Mesenchymal stem cell (in vitro differentiated cells and primary cell): ENCODE measurements around the gene PSMB11.

Source experiments
- DNase-seq: peaks from one replicate; pipeline ENCODE4 v3.0.0-alpha.2; 2013
- H2AFZ ChIP-seq: one replicate; pipeline ENCODE4 v1.6.1; 2013; ENCODE audit warnings: low read depth, mild to moderate bottlenecking, control low read depth, inconsistent platforms, low read length, moderate library complexity
- H2AK5ac ChIP-seq: 2 replicates; pipeline ENCODE4 v1.6.1; 2013; ENCODE audit warnings: low read length, moderate library complexity, mild to moderate bottlenecking, inconsistent platforms; ENCODE audit not compliant: severe bottlenecking
- H2BK120ac ChIP-seq: one replicate; pipeline ENCODE4 v1.6.1; 2013; ENCODE audit warnings: low read depth, mild to moderate bottlenecking, inconsistent platforms, low read length, moderate library complexity
- H2BK12ac ChIP-seq, 2 experiments: one replicate each; pipeline ENCODE4 v1.6.1; 2013; ENCODE audit warnings: inconsistent platforms in 2 of 2, low read length in 2 of 2, mild to moderate bottlenecking in 2 of 2, moderate library complexity in 2 of 2, control low read depth in 1 of 2
- H2BK15ac ChIP-seq: one replicate; pipeline ENCODE4 v1.6.1; 2013; ENCODE audit warnings: mild to moderate bottlenecking, low read depth, inconsistent platforms; ENCODE audit not compliant: poor library complexity, severe bottlenecking
- H2BK5ac ChIP-seq: 2 replicates; pipeline ENCODE4 v1.6.1; 2013; ENCODE audit warnings: low read depth, mild to moderate bottlenecking, low read length, control low read depth, inconsistent platforms; ENCODE audit not compliant: poor library complexity, severe bottlenecking
- H3K14ac ChIP-seq, 2 experiments: one replicate each; pipeline ENCODE4 v1.6.1; 2013; ENCODE audit warnings: inconsistent platforms in 2 of 2, low read length in 2 of 2, control low read depth in 1 of 2, mild to moderate bottlenecking in 1 of 2, moderate library complexity in 1 of 2
- H3K18ac ChIP-seq, 2 experiments: one replicate each; pipeline ENCODE4 v1.6.1; 2013; ENCODE audit warnings: inconsistent platforms in 2 of 2, low read length in 2 of 2, control low read depth in 1 of 2, low read depth in 1 of 2, mild to moderate bottlenecking in 1 of 2
- H3K23ac ChIP-seq, 2 experiments: one replicate each; pipeline ENCODE4 v1.6.1; 2013; ENCODE audit warnings: inconsistent platforms in 2 of 2, low read length in 2 of 2, mild to moderate bottlenecking in 2 of 2, moderate library complexity in 2 of 2, control low read depth in 1 of 2
- H3K27ac ChIP-seq: 2 replicates; pipeline ENCODE4 v1.5.1; 2013; ENCODE audit warnings: mild to moderate bottlenecking, moderate library complexity, low read length, control low read depth, inconsistent platforms; ENCODE audit not compliant: poor library complexity, severe bottlenecking
- H3K27me3 ChIP-seq, 2 experiments: 2 replicates each; pipeline versions ENCODE4 v1.6.1 to v1.7.0; 2013; ENCODE audit warnings: low read length in 2 of 2, mild to moderate bottlenecking in 2 of 2, moderate library complexity in 2 of 2, control low read depth in 1 of 2, inconsistent platforms in 1 of 2; ENCODE audit not compliant: control insufficient read depth in 1 of 2, insufficient read depth in 1 of 2
- H3K36me3 ChIP-seq, 2 experiments: 2 replicates each; pipeline versions ENCODE4 v1.6.1 to v1.7.0; 2013; ENCODE audit warnings: low read length in 2 of 2, control low read depth in 1 of 2, inconsistent platforms in 1 of 2, low read depth in 1 of 2, mild to moderate bottlenecking in 1 of 2; ENCODE audit not compliant: insufficient read depth in 2 of 2, control insufficient read depth in 1 of 2
- H3K4ac ChIP-seq, 2 experiments: one replicate each; pipeline ENCODE4 v1.6.1; 2013; ENCODE audit warnings: inconsistent platforms in 2 of 2, low read length in 2 of 2, mild to moderate bottlenecking in 2 of 2, moderate library complexity in 2 of 2, control low read depth in 1 of 2, low read depth in 1 of 2
- H3K4me1 ChIP-seq: 2 replicates; pipeline ENCODE4 v1.6.1; 2013; ENCODE audit warnings: low read depth, low read length, control low read depth; ENCODE audit not compliant: control insufficient read depth, insufficient read depth
- H3K4me2 ChIP-seq: 2 replicates; pipeline ENCODE4 v1.6.1; 2013; ENCODE audit warnings: low read length, mild to moderate bottlenecking, inconsistent platforms; ENCODE audit not compliant: poor library complexity, severe bottlenecking
- H3K4me3 ChIP-seq, 2 experiments: 2 replicates each; pipeline versions ENCODE4 v1.5.1 to v1.7.0; 2013; ENCODE audit warnings: low read length in 2 of 2, mild to moderate bottlenecking in 2 of 2, control low read depth in 1 of 2, low read depth in 1 of 2; ENCODE audit not compliant: insufficient read depth in 1 of 2
- H3K79me1 ChIP-seq: replicated peaks from 2 replicates; pipeline ENCODE4 v1.6.1; 2013; ENCODE audit warnings: mild to moderate bottlenecking, control low read depth, low read length, inconsistent platforms; ENCODE audit not compliant: poor library complexity, severe bottlenecking
- H3K9ac ChIP-seq: 2 replicates; pipeline ENCODE4 v1.7.0; 2013; ENCODE audit warnings: mild to moderate bottlenecking, low read length, moderate library complexity
- H3K9me3 ChIP-seq: 2 replicates; pipeline ENCODE4 v1.7.0; 2013; ENCODE audit warnings: mild to moderate bottlenecking, low read length; ENCODE audit not compliant: control insufficient read depth
- H4K8ac ChIP-seq: one replicate; pipeline ENCODE4 v1.6.1; 2013; ENCODE audit warnings: inconsistent platforms, mild to moderate bottlenecking, low read length, moderate library complexity
- H4K91ac ChIP-seq: one replicate; pipeline ENCODE4 v1.6.1; 2013; ENCODE audit warnings: mild to moderate bottlenecking, low read length, inconsistent platforms
- WGBS: methylation state at CpG from one replicate; pipeline ENCODE4 v1.1.7; 2013; ENCODE audit warnings: mixed read lengths; 5-methylcytosine and 5-hydroxymethylcytosine counted together

Gene PSMB11

DNA sequence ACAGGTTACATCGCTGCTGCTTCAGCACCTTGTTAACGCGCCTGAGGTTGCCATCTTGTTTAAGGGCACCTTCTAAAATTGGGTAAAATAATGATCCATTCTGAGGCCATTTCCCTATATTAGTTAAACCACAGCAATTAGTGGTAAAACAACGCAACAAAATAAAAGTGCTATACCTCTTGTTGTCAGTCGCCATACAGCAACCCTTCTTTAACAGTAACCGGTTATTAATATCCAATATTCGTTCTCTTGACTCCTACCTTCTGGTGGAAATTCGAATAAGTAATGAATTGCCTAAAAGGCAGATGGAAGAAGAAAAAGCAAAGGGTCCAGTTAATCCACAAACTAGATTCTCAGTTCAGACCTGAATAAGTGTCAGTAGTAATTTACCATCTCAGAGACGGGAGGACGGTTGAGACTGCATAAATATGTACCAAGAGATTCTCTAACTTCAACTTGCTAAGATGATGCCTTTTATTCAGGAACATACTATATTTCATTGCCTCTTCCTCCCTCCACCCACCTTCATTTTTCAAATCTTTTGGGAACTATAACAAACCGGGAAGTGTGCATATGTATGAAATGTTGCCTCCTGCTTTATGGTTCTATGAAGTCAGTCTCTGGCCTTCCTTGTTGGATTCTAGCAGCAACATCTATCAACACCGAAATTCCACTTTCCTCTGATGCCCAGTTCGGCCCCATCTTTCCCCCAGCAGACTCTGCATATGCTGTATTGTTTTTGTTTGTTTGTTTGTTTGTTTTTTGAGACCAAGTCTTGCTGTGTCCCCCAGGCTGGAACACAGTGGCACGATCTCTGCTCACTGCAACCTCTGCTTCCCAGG lies 6.5 kb upstream of the PSMB11 start:
- Histone ChIP-seq H2AFZ (peak overlapping the region; percentile 67), H3K9me3 (no peaks in the 10 kb centered on the region), H3K23ac (no peak overlapping the region), H2BK5ac (no peak overlapping the region), H2AK5ac (no peak overlapping the region), H3K4me2 (no peak overlapping the region), H2BK120ac (no peak overlapping the region), H3K27me3 (no peaks in the 10 kb centered on the region), H3K4me3 (peak overlapping the region in 1 of 2 experiments; percentile 95), H3K18ac (peak overlapping the region; percentile 74 to 98), H2BK12ac (no peak overlapping the region), H4K8ac (peak overlapping the region; percentile 95), H3K9ac (peak overlapping the region; percentile 99), H3K36me3 (peaks cover 20 to 26% of the 10 kb centered on the region in 2 experiments), H3K4ac (no peak overlapping the region), H4K91ac (no peak overlapping the region), H2BK15ac (no peak overlapping the region), H3K79me1 (peaks cover 3% of the 10 kb centered on the region), H3K27ac (peak overlapping the region; percentile 98), H3K14ac (no peak overlapping the region), H3K4me1 (peaks cover 7% of the 10 kb centered on the region)
- DNase-seq = no peak
- WGBS = 71% methylated on average over 11 of the region's 14 CpGs

DNA sequence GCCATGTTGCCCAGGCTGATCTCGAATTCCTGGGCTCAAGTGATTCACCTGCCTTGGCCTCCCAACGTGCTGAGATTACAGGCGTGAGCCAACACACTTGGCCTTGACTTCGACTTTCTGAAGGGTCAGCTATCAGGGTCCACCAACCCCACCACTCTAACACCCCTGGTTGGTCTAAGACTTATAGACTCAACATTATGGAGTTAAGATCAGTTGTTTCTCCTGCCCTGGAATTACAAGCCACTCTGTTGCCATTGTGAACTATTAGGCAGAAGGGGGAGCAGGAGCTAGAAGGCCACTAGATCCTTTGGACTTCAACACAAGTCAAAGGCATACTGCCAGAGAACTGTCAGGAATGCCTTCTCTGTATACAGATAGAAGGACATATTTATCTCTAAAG lies 1.9 kb upstream of the PSMB11 start:
- no peak overlapping the region for H2BK12ac ChIP-seq
- H3K27me3 ChIP-seq = no peaks in the 10 kb centered on the region
- no peak overlapping the region for H2BK120ac ChIP-seq
- H4K8ac ChIP-seq = no peak overlapping the region
- H3K4me1 ChIP-seq = no peaks in the 10 kb centered on the region
- no peak overlapping the region for H3K23ac ChIP-seq
- no peaks in the 10 kb centered on the region for H3K36me3 ChIP-seq
- no peak overlapping the region for H3K4me3 ChIP-seq
- H3K18ac ChIP-seq = no peak overlapping the region
- no peak overlapping the region for H3K4me2 ChIP-seq
- H3K27ac ChIP-seq = no peak overlapping the region
- H3K4ac ChIP-seq = no peak overlapping the region
- no peak overlapping the region for H2AK5ac ChIP-seq
- H3K9me3 ChIP-seq = no peaks in the 10 kb centered on the region
- no peak overlapping the region for H2BK5ac ChIP-seq
- DNase-seq = no peak
- H4K91ac ChIP-seq = no peak overlapping the region
- no peak overlapping the region for H3K9ac ChIP-seq
- H3K79me1 ChIP-seq = no peaks in the 10 kb centered on the region
- 50% methylated on average over 1 of the region's 4 CpGs for WGBS
- H2BK15ac ChIP-seq = no peak overlapping the region
- H2AFZ ChIP-seq = no peak overlapping the region
- H3K14ac ChIP-seq = no peak overlapping the region

DNA sequence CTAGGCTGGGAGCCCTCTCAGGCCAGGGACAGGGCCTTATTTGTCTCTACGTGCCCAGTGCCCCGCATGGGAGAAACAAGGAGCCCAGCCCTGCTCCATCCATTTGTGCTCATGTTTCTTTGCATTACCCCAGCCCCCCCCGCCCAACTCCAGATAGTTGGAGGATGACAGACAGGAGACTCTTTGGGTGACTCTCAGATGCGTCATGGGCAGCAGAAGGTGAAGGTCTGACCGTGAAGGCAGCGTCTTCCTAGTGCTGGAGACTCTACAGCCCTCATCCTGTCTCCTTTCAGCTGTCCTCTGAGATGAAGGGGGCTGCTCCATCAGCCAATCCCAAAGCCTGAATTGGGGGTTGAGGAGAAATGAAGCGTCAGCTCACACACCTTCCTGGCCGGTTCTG lies 283 bp upstream of the PSMB11 start:
- WGBS = 87% methylated on average over 5 of the region's 8 CpGs
- H2AFZ ChIP-seq = no peak overlapping the region
- no peak overlapping the region for H3K23ac ChIP-seq

DNA sequence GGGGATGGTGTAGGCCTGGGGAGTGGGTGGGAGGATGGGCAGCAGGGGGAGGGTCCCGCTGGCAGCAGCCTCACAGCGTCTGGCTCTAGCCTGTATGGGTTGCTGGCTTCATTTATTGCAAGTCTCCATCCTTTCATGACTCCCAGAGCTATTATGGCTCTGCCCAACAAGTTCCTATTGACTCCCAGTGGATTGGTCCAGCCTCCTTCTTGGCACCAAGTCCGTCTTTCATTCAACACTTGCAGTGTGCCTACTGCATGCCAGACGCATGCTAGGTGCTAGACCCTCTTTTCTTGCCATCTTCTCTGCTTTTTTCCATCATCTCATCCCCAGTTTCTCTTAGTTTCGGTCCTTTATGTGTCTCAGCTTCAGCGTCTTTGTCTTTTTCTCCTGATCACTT lies 1.1 kb downstream of the PSMB11 start:
- Histone ChIP-seq H3K23ac (no peak overlapping the region), H3K9me3 (no peaks in the 10 kb centered on the region), H2BK12ac (no peak overlapping the region), H2AFZ (no peak overlapping the region), H3K4me1 (peaks cover 8% of the 10 kb centered on the region), H3K4ac (no peak overlapping the region), H2BK15ac (no peak overlapping the region), H3K27ac (no peak overlapping the region), H2BK120ac (no peak overlapping the region), H3K18ac (no peak overlapping the region), H4K8ac (no peak overlapping the region), H3K4me3 (no peak overlapping the region), H2BK5ac (no peak overlapping the region), H3K14ac (no peak overlapping the region), H3K9ac (no peak overlapping the region), H2AK5ac (no peak overlapping the region), H3K27me3 (no peaks in the 10 kb centered on the region), H3K4me2 (no peak overlapping the region), H3K79me1 (no peaks in the 10 kb centered on the region), H4K91ac (no peak overlapping the region), H3K36me3 (peaks cover 0 to 12% of the 10 kb centered on the region in 2 experiments)
- no peak for DNase-seq
- 89% methylated on average over 6 of the region's 6 CpGs for WGBS

More for the DNA sequence above, 283 bp upstream of the PSMB11 start:
- DNase-seq = no peak
- H2BK5ac ChIP-seq = no peak overlapping the region
- H4K91ac ChIP-seq = no peak overlapping the region
- no peak overlapping the region for H3K9ac ChIP-seq
- H3K9me3 ChIP-seq = no peaks in the 10 kb centered on the region
- no peak overlapping the region for H2BK120ac ChIP-seq
- no peak overlapping the region for H2AK5ac ChIP-seq
- H3K27ac ChIP-seq = no peak overlapping the region
- no peaks in the 10 kb centered on the region for H3K79me1 ChIP-seq
- no peak overlapping the region for H3K4me3 ChIP-seq
- no peak overlapping the region for H3K14ac ChIP-seq
- no peak overlapping the region for H4K8ac ChIP-seq
- no peak overlapping the region for H2BK12ac ChIP-seq
- H3K18ac ChIP-seq = no peak overlapping the region
- no peak overlapping the region for H3K4ac ChIP-seq
- H3K4me2 ChIP-seq = no peak overlapping the region
- H2BK15ac ChIP-seq = no peak overlapping the region
- no peaks in the 10 kb centered on the region for H3K36me3 ChIP-seq
- H3K4me1 ChIP-seq = no peaks in the 10 kb centered on the region
- no peaks in the 10 kb centered on the region for H3K27me3 ChIP-seq
